Measurements from ENCODE around the gene PWWP2B. TPM values are rescaled to one million over a fixed set of nuclear protein-coding genes. Genes with fewer than 3 reads are reported as not detected.

Gene PWWP2B
- total RNA-seq, 1 experiment from 2014 or later, result 10.0 TPM

DNA sequence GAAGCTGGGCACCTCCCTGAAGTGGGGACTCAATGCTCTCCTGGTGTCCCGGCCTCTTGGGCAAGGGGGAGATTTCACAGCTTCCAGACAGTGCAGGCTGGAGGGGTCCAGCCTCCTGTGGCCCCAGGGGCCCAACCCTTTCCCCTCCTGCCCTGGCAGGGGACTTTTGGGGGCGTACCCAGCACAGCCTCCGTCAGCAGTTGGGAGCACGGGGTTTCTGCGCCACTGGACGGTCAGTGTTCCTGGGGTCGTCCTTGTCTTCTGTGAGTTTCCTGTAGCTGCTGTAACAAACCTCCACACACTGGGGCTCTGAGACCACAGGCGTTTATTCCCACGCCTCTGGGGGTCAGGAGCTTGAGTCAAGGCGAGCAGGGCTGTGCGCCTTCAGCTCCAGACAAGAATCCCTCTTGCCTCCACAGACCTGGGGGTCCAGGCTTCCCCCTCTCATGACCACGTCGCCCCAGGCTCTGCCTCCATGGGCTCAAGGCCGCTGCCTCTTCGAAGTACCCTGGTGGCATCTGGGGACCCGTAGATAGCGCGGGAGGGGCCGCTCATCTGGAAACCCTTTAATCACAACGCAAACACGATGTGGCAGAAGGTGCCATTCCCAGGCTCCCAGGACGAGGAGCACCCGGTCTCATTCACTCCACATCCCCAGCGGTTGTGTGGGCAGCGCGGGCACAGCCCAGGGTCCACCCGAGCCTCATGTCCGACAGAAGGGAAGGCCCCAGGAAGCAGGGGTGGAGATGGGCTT lies 14.0 kb downstream of the PWWP2B start:
- no peaks in the 10 kb centered on the region for H3K9me3 Mint-ChIP-seq (ENCODE audit: unreplicated experiment)
- H3K4me3 Mint-ChIP-seq (ENCODE audit: unreplicated experiment), result no peak overlapping the region
- intact Hi-C loops (cut with micrococcal nuclease), result no loop called here
- H3K27me3 Mint-ChIP-seq (ENCODE audit: insufficient read depth, unreplicated experiment), result no peaks in the 10 kb centered on the region
- TF ChIP-seq, protein P1, sequence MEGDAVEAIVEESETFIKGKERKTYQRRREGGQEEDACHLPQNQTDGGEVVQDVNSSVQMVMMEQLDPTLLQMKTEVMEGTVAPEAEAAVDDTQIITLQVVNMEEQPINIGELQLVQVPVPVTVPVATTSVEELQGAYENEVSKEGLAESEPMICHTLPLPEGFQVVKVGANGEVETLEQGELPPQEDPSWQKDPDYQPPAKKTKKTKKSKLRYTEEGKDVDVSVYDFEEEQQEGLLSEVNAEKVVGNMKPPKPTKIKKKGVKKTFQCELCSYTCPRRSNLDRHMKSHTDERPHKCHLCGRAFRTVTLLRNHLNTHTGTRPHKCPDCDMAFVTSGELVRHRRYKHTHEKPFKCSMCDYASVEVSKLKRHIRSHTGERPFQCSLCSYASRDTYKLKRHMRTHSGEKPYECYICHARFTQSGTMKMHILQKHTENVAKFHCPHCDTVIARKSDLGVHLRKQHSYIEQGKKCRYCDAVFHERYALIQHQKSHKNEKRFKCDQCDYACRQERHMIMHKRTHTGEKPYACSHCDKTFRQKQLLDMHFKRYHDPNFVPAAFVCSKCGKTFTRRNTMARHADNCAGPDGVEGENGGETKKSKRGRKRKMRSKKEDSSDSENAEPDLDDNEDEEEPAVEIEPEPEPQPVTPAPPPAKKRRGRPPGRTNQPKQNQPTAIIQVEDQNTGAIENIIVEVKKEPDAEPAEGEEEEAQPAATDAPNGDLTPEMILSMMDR (IDR thresholded peaks at IDR 0.05; ENCODE audit: unreplicated experiment), result no peak
- peaks cover 30% of the 10 kb centered on the region for H3K36me3 Mint-ChIP-seq (ENCODE audit: insufficient read depth, unreplicated experiment)
- POLR2A ChIA-PET, result interaction anchor here (0.6 kb wide), 1 partner anchor 8 kb away, joined by 3 read pairs; no protein-coding TSS in a partner anchor
- BruUV-seq (replicated peaks), result no TSS peak
- no peak overlapping the region for H3K27ac Mint-ChIP-seq (ENCODE audit: low read depth, unreplicated experiment)
- H3K4me1 Mint-ChIP-seq (ENCODE audit: insufficient read depth, unreplicated experiment), result peaks cover 17% of the 10 kb centered on the region
- no peak for DNase-seq (ENCODE audit: unreplicated experiment)
- CTCF ChIA-PET, result interaction anchor here (0.5 kb wide), 1 partner anchor 35 kb away, joined by 3 read pairs; no protein-coding TSS in a partner anchor

DNA sequence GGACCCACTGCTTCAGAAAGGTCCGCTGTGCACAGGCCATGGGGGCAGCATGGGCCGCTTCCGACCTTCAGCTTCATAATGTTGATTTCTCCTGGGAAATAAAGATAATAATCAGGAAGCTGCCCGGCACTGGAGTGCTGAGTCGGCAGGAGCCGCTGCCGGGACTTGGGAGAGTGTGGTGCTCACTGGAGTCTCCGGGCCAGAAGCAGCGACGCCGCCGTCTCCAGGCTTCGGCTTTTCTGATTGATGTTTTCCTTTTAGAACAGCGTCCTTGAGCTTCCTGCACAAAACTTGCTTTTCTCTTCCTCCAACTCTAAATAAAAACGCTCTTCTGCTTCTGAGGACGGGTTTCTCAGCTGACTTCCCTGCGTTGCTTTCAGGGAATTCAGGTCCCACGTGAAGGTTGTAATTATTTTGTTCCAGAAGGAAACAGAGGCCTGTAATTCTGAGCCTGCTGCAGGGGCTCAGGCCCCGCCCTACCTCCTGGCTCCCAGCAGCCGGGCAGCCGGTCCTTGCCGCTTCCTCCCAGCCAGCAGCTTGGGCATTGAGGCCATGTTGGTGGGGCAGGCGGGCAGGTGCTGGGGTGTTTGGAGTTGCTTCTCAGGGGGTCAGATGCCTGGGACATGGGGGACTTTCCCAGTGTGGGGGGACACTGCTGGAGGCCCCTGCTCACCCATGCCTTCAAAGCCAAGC lies 14.7 kb downstream of the PWWP2B start:
- H3K4me3 Mint-ChIP-seq (ENCODE audit: unreplicated experiment), result no peak overlapping the region
- intact Hi-C loops (cut with micrococcal nuclease), result no loop called here
- H3K27ac Mint-ChIP-seq (ENCODE audit: low read depth, unreplicated experiment), result no peak overlapping the region
- H3K9me3 Mint-ChIP-seq (ENCODE audit: unreplicated experiment), result no peaks in the 10 kb centered on the region
- H3K36me3 Mint-ChIP-seq (ENCODE audit: insufficient read depth, unreplicated experiment), result peaks cover 22% of the 10 kb centered on the region
- no peak for DNase-seq (ENCODE audit: unreplicated experiment)
- peaks cover 17% of the 10 kb centered on the region for H3K4me1 Mint-ChIP-seq (ENCODE audit: insufficient read depth, unreplicated experiment)
- BruUV-seq (replicated peaks), result no TSS peak
- POLR2A ChIA-PET, result interaction anchor here (0.6 to 1.0 kb wide), 2 partner anchors 8 to 10 kb away, joined by 3 read pairs; no protein-coding TSS in a partner anchor
- TF ChIP-seq, protein P1 (IDR thresholded peaks at IDR 0.05; ENCODE audit: unreplicated experiment), result no peak
- no peaks in the 10 kb centered on the region for H3K27me3 Mint-ChIP-seq (ENCODE audit: insufficient read depth, unreplicated experiment)
- CTCF ChIA-PET, result interaction anchor here (1.1 kb wide), 1 partner anchor 24 kb away, joined by 4 read pairs; no protein-coding TSS in a partner anchor

DNA sequence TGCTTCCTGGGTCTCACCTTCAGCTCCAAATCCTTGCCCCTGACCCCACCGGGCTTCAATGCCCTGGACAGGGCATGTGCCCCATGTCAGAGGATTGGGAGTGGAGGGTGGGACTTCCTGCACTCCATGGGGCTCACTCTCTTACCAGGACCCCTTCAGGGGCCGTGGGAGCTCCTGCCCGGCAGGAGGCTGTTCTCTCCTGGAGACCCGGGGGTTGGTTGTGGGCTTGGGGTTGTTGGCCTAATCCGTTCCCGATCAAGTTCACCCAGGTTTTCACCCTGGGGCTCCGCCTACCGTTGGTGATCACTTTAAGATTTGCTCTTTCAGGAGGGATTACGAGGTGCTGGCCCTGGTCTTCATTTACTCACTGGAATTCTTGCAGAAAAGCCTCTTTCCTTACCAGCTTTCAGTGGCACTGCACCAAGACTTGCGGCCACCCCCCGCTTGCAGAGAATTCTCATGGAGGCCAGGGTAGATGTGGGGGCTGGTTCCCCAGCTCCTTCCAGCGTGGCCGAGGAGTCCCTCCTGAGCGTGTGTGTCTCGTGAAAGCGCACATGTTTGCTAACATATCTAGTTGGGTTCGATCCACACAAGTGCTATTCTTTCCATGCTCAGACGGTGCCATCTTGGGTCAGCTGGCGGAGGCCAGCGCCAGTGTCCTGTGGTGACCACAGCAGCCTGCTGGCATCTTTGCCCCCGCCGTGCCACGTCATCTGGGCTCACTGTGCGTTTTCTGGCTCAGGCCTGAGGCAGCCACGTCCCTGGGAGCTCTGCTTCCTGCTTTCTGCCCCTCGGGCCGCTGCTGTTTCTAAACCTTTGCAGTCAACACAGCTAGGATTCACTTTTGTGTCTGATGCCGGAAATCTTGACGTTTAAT lies 15.6 kb downstream of the PWWP2B start:
- POLR2A ChIA-PET, result interaction anchor here (0.5 to 1.0 kb wide), 2 partner anchors 9 to 845 kb away, joined by 3 read pairs; no protein-coding TSS in a partner anchor

More for the DNA sequence above, 15.6 kb downstream of the PWWP2B start:
- peaks cover 15% of the 10 kb centered on the region for H3K36me3 Mint-ChIP-seq (ENCODE audit: insufficient read depth, unreplicated experiment)
- no peak overlapping the region for H3K4me3 Mint-ChIP-seq (ENCODE audit: unreplicated experiment)
- H3K9me3 Mint-ChIP-seq (ENCODE audit: unreplicated experiment), result no peaks in the 10 kb centered on the region
- H3K4me1 Mint-ChIP-seq (ENCODE audit: insufficient read depth, unreplicated experiment), result peaks cover 17% of the 10 kb centered on the region
- no peaks in the 10 kb centered on the region for H3K27me3 Mint-ChIP-seq (ENCODE audit: insufficient read depth, unreplicated experiment)
- BruUV-seq (replicated peaks), result no TSS peak
- CTCF ChIA-PET, result interaction anchor here (0.6 to 1.1 kb wide), 3 partner anchors 25 to 36 kb away, joined by 3 to 4 read pairs (median 3); no protein-coding TSS in a partner anchor
- TF ChIP-seq, protein P1 (IDR thresholded peaks at IDR 0.05; ENCODE audit: unreplicated experiment), result no peak
- no peak overlapping the region for H3K27ac Mint-ChIP-seq (ENCODE audit: low read depth, unreplicated experiment)
- intact Hi-C loops (cut with micrococcal nuclease), result no loop called here
- no peak for DNase-seq (ENCODE audit: unreplicated experiment)

Measured in MCF 10A (cell line).